HG02678 (cell line): Measurements from ENCODE around the gene ODR4.
"Not testable (repeated sequence)": the region's sequence is repeated elsewhere in the genome, so short reads cannot be mapped to it uniquely, and the experiment has no call there.

Experiments used
- ATAC-seq: cut with Tn5 transposase; IDR thresholded peaks from one replicate; pipeline ENCODE4 v1.9.1; 2021; ENCODE audit warnings: mild to moderate bottlenecking, moderate library complexity; ENCODE audit not compliant: unreplicated experiment

Gene ODR4

DNA sequence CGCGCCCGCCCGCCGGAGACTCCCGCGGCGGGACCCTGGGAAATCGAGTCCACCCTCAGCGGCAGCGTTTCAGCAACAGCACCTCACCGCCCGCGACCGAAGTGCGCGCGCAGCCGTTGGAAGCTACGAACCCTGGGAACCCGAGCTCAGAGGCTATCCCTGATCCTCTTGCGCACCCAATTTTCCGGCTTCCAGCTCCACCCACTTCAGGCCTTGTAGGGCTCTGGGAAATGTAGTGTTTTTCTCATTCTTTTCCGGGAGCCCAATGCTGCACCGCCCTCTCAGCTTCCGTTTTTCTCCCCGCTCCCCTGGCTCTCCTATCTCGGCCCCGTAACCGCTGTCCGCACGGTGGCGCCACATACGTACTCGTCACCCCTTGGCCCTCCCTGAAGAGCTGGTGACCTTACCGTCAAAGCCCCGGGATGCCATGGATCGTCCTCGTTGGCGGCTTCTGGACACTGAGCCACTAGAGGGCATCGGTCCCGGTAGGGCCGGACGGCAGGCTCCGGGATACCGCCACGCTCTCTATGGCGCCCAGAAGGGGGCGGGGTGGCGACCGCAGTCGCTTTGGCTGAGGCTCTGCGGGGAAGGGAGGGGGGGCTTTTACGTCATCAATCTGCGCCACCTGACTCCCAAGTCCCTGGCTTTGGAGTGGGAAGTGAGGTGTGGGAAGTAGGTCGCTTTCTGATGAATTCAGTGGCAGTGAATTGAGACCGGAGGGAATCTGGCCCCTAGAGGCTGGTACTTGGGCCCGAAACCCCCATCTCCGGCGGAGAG lies at the start of gene ODR4, which contains the start of gene TPR:
Gene ODR4, plus strand, starts transcription at position 687 of the 777 bp plus-strand sequence. CDS start 3,948 bp downstream, outside the sequence.
Gene TPR, minus strand, starts transcription at position 102 of the 777 bp plus-strand sequence. CDS start 225 bp downstream, outside the sequence.
- ATAC-seq, result peak; percentile 88

DNA sequence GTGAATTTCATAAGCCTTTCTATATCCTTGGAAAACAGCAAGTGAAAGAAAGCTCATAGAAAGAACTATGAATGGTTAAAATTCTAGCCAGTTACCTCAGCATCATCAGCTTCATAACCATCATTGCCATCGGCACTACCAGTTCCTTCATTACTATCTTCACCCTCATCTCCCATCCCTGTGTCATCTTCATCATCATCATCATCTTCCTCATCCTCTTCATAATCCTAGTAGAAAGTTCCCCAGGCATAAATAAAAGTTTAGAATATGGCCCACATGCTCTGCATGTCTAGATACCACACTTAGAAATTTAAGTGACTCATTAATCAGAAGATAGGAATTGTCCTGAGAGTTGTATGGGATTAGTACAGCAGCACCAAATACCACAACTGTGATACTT lies 49.6 kb upstream of the ODR4 start:
- ATAC-seq, result no peak

DNA sequence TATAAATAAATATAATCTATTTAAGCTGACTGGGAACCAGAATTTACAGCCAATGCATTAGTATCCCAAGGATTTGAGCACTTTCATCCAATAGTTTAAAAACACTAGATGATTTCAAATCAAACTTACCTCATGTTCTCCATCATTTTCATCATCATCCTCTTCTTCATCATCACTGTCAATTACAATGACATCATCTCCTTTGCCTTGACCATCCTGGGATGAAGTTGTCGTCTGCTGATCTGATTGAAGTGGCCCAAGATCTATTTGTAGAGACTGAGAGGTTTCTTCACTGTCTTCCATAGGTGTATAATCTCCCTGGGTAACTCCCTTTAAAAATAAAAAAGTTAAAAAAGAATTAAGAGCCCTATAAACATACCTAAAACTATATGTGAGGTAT lies 48.3 kb upstream of the ODR4 start:
- ATAC-seq, result no peak

DNA sequence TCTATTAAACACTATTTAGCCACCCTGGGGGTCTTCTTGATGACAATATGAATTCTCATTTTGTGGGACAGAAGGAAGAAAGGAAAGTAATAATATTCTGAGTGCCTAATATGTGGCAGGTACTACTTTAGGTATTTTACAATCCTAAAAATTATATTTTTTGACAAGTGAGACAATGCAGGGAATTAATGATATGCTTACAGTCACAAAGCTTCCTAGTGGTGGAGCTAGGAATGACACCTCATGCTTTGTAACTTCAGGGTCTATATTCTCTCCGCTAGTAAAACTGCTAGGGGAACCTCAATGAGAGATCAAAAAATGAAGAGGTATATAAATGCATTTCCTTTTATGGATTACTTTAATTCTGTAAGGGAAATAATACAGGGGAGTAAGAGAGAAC lies 44.9 kb upstream of the ODR4 start:
- ATAC-seq, result no peak

DNA sequence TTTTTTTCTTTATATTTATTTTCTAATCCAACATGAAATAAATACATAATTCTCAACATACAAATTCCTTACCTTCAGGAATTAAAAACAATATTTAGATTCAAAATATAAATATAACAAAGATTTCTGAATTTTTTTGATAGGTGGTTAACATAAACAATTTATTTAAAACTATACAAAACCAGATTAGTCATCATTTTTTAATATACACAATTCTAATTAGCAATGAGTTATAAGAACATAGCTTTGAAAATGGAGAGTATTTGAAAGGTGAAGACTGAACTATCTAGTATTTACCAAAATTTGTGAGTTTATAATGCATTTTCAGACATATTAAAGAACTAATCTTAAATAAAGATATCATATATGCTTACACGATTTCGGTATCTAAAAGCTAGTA lies 38.1 kb upstream of the ODR4 start:
- no peak for ATAC-seq

DNA sequence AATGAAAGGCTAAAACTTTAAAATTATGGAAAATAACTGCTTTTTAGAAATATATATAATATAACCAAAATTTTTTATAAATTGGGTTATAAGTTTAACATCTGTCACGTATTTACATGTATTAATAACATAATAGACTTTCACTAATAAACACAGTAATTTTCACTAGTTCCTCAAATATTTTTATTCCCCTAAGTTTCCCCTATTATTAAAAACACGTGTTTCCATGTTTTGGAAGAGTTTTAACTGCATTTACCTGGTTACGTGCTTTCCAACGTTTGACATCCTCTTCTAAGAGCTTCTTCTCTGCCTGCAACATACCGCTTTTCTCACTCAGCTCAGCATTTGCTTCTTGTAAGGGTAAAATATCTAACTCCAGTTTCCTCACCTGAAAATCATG lies 34.9 kb upstream of the ODR4 start:
- no peak for ATAC-seq

DNA sequence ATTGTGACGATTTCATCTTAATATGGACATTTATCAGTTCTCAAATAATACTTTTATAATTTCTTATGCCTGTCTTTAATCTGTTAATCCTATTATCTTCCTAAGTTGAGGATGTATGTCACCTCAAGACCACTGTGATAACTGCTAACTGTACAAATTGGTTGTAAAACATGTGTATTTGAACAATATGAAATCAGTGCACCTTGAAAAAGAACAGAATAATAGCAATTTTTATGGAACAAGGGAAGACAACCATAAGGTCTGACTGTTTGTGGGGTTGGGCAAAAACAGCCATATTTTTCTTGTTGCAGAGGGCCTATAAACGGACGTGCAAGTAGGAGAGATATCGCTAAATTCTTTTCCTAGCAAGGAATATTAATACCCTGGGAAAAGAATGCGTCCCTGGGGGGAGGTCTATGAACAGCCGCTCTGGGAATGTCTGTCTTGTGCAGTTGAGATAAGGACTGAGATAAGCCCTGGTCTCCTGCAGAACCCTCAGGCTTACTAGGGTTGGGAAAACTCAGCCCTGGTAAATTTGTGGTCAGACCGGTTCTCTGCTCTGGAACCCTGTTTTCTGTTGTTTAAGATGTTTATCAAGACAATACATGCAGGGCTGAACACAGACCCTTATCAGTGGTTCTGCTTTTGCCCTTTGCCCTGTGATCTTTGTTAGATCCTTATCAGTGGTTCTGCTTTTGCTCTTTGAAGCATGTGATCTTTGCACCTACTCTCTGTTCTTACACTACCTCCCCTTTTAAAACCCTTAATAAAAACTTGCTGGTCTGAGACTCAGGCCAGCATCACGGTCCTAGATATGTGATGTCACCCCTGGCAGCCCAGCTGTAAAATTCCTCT lies 27.6 kb upstream of the ODR4 start:
- ATAC-seq, result not testable (repeated sequence)

DNA sequence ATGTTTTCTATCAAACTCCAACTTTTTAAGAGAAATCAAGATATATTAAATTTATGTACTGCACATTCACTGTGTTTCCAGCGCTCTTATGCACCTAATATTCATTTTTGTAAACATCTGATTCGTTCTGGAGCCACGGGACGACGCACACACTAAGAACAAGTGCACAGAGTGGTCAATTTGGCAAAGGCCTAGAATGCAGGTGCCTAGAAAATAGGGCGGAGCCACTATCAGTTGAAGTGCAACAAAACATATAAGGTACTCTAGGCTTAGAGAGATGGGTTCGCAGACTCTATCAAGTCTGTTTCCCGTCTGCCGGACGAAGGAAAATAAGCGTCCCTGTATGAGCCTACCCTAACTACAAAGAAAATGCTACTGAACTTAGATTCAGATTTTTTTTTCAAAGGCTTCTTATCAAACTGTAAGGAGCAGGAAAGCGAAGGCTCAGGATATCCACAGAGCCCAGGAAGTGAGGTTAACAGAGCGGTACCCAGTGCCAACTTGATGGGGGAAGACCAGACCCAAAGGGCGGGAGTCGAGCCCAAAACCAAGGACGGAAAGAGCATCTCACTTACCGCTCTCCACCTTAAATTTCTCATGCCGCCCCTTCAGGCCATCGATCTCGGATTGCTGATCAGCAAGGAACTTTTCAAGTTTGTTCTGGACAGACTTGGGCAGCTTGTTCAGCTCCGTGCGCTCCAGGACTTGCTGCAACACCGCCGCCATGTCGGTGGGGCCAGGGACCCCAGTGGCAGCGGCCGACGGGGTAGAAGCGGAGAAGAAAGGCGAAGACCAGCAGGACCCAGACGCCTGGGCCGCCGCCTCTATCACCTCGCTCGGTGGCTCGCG lies 1.1 kb upstream of the ODR4 start:
- peak; percentile 17 for ATAC-seq

DNA sequence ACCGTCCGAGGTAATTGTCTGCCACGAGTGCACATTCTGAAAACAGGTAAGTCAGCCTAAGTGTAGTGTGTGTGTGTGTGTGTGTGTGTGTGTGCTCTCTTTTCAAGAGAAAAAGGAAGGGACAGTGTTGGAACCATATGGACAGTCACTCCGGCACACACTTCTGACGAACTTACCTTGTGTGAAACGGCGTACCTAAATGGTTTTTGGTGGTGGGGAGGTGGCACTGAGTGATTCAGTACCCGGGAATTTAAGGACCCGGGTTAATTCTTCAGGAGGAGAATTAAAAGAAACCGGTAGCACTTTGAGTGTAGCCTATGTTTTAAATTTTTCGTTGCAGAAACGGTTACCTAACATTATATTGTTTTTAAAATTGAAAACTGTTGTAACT lies 286 bp downstream of the ODR4 start:
- ATAC-seq, result no peak

DNA sequence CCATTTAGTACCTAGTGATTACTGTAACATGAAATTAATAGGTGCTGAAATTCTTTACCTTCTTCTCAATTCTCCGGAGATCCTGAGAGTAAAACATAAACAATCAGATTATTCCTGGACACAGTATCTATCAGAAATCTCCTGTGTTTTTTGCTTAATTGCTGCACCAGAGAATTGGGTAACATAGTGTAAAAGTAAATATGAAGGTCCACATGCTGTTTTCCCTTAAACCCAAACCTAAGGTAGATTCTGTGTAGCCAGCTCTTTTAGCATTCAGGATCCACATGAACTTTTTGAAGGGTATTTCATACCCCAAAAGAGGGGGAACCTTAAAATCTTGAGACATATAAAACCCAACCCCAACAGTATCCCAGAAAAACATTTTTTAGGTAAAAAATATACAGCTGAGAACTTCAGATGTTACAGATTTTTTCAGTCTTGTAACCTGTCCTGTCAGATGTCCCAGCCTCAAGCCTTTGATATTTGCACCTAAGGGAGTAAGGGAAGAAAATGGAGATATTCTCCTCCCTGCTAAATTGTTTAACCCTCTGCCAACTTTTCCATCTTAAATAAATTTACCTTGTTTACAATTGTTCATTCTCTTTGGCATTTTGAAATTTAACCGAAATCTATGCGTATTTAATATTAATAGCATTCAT lies 11.2 kb downstream of the ODR4 start:
- ATAC-seq, result no peak

DNA sequence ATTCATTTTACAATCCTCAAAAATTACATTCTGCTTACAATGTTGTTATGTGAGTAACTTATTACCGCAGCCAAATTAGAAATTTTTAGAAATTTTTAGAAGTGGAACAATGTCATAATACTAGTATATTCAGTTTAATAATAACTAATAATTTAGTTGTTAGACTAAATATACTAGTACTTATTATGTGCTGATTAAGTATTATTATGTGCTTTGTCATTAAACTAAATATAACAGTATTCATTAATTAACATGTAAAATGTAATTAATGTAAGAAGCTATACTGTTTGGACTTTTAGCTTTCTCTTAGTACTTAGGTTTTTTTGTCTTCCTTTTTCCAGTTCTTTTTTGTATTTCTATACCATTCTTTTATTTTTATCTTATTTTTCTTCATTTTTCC lies 15.3 kb downstream of the ODR4 start:
- ATAC-seq, result no peak

DNA sequence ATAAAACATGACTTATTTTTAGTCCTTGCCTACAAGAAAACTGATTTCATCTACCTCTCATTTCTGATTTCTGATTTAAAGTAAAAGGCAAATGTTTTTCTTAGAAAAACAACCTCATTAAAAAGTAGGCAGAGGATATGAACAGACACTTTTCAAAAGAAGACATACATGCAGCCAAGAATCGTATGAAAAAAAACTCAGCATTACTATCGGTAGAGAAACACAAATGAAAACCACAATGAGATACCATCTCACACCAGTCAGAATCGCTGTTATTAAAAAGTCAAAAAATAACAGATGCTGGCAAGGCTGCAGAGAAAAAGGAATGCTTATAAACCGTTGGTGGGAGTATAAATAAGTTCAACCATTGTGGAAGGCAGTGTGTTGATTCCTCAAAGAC lies 16.2 kb downstream of the ODR4 start:
- ATAC-seq, result no peak

DNA sequence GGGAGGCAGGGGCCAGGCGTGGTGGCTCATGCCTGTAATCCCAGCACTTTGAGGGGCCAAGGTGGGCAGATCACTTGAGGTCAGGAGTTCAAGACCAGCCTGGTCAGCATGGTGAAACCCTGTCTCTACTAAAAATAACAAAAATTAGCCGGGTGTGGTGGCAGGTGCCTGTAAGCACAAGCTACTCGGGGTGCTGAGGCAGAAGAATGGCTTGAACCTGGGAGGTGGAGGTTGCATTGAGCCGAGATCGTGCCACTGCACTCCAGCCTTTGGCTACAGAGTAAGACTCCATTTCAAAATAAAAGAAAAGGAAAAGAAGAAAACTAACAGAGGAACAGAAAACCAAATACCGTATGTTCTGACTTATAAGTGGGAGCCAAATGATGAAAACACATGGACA lies 17.1 kb downstream of the ODR4 start:
- not testable (repeated sequence) for ATAC-seq

DNA sequence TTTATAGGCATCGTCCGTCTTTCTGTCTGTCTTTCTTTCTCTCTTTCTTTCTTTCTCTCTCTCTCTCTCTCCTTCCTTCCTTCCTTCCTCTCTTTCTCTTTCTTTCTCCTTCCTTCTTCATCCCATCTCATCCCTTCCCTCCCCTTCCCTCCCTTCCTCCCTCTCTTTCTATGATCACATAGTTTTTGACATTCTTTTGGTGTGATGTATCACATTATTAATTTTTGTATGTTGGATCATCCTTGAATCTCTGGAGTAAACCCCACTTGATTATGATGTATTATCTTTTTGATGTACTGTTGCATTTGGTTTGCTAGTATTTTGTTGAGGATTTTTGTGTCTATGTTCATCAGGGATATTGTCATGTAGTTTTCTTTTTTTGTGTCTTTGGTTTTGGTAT lies 25.8 kb downstream of the ODR4 start:
- ATAC-seq, result not testable (repeated sequence)

DNA sequence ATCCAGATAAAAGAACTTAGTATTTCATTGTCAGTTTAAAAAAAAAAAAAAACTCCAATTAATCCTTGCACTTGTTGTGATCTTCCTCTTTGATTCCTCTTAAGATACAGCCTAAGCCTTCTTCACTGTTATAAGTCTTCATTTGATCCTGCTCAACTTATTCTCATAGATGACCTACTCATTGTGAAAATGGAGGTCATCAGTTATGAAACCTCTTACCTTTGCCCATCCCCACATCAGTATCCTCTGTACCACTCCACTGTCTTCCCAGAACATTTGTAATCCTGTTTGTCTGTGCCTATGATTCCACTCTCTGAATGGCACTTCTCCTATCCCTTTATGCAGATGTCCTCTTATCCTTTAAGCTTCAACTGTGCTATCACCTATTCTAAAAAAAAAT lies 28.0 kb downstream of the ODR4 start:
- no peak for ATAC-seq

DNA sequence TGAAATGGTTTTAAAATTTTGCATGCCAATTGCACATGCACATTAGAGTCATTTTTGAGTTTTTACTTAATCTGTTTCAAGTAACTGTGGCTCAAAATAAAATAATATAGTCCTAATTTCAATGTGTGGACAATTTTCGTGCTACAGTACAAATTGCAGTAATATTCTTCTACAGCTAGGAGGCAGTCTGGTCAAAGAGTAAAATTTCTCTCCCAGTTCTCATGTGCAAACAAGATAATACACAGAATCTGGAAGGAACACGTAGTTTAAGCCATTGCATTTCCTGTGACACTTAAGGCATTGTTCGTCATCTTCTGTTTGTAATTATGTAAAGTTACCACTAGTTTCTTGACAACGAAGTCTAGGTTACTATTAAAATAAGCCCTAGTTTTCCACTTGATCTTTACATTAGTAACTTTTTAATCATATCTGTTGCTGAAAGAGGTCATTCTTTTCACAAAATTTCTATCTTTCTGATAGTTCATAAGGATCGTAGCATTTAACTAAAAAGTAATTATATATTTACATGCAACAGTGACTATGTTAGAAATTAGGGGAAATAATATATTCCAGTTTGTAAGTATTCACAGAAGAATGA lies 28.9 kb downstream of the ODR4 start:
- peak; percentile 43 for ATAC-seq

DNA sequence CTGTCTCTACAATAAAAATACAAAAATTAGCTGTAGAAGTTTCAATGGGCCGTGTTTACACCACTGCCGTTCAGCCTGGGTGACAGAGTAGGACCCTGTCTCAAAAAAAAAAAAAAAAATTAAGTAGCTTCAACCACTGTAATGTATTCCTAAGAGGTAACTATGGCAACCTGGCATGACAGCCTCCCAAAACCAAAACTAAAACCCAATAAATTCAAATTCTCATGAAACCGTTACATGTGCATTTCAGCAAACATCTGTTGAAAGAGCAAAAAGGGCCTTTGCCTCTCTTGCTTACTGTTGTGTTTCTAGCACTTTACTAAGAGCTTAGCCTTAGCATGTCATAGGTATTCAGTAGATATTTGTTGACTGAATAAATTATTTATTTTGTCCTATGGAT lies 33.5 kb downstream of the ODR4 start:
- peak; percentile 91 for ATAC-seq

DNA sequence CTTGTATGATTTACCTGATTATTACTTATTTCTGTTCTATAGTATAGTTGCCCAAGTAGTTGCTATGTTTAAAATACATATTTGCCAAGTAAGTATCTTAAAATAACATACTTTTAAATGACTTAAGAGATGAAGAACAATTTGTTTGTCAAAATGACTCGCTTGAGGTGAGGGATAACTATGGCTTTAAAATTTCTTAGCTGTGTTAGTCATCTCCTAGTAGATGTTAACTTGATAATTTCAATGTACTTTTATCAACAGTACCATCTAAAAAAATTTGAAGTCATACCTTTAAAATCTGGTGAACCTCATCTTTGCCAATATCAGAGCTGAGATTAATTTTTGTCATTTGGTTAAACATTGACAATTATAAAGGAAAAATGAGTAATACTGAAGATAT lies 37.7 kb downstream of the ODR4 start:
- no peak for ATAC-seq

DNA sequence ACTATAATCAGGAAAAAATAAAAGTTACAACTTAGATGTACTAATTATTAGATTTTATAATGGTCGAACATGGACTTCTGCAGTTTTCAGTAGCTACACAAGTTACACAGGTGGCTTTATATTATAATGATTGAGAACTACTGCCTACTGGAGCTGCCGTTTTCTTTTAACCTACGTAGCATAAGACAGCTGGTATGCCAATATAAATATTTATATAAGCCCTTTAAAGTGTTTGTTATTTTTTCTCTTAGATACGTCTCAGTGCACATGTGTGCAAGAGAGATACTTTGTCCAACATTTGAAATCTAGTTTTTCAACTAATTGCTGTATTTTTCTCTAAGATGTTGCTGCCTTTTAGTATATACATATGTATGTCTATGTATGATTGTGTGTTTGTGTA lies 42.9 kb downstream of the ODR4 start:
- no peak for ATAC-seq

DNA sequence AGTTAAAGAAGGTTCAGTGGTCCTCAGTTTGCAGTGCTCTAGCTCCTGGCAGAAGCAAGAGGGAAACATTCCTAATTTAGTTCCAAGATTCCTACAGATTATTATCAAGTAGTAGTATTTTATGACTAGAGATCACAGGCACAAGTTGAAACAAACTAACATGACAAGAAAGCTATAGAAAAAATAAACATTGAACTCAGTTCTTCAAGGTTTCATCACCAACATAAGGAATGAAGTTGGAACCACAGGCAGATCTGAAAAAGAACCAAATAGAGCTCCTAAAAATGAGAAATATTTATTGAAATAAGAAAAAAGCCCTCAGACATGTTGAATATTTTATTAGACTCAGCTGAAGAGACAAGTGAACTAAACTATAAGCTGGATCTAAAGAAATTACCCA lies 44.7 kb downstream of the ODR4 start:
- no peak for ATAC-seq
